Activated T-cell treated with anti-CD3 and anti-CD28 coated beads for 1 hour (primary cell): ENCODE results near the gene SLC49A3.
"Not testable (repeated sequence)": the region's sequence is repeated elsewhere in the genome, so short reads cannot be mapped to it uniquely, and the experiment has no call there.

ENCODE experiments used
- DNase-seq: peaks from one replicate; pipeline ENCODE4 v3.0.0-alpha.2; 2020; ENCODE audit warnings: low read depth

Gene SLC49A3

GRCh38 chr4:702618-703048 lies 13.7 kb upstream of the SLC49A3 start:
- no peak for DNase-seq

- no peak for DNase-seq
Observed at GRCh38 chr4:700587-701264, 11.8 kb upstream of the SLC49A3 start.

- no peak for DNase-seq
Observed at GRCh38 chr4:699816-700580, 11.0 kb upstream of the SLC49A3 start.

GRCh38 chr4:694341-694940 lies 5.5 kb upstream of the SLC49A3 start:
- not testable (repeated sequence) for DNase-seq

GRCh38 chr4:692771-693554 lies 4.0 kb upstream of the SLC49A3 start:
- no peak for DNase-seq

GRCh38 chr4:689723-690122 lies 772 bp upstream of the SLC49A3 start:
- DNase-seq: no peak

GRCh38 chr4:687971-688853 lies 739 bp downstream of the SLC49A3 start:
- no peak for DNase-seq

DNA sequence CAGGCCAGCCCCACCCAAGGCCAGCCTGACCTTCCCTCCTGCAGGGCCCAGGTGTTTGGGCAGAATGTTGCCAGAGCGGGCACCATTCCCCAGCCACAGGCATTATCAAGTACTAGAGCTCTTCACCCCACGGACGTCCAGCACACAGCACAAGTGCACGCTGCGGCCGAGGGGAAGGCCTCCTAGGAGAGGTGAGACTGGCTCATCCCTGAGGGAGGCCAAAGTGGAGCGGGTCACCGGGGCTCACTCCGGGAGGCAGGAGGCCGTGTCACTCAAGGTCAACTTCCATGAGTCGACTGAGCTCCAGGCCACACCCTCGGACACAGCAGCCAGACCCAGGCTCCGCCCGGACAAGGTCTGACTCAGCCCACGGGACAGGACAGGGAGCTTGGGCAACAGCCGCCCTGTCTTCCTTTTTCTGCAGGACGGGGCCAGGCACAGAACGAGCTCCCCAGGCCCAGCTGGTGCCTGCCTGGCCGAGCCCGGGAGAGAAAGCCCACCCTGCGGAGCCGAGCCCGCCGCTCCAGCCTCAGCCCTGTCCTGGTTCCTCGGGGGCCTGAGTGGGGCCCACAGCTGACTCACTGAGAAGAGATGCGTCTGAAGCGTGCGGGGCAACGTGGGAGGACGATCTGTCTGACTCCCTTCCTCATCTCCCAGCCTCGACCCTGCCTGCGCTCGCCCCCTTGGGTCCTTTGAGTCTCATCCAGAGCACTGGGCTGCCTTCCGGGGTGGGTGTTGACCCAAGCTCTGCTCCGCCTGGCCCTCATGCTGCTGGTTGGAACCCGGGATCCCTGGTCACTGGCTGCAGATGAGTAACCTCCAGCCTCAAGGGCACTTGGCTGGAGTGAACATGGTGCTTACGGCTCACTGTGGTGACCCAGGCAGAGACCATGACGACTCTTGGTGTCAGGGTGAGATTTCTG lies 1.6 kb downstream of the SLC49A3 start:
- no peak for DNase-seq

DNA sequence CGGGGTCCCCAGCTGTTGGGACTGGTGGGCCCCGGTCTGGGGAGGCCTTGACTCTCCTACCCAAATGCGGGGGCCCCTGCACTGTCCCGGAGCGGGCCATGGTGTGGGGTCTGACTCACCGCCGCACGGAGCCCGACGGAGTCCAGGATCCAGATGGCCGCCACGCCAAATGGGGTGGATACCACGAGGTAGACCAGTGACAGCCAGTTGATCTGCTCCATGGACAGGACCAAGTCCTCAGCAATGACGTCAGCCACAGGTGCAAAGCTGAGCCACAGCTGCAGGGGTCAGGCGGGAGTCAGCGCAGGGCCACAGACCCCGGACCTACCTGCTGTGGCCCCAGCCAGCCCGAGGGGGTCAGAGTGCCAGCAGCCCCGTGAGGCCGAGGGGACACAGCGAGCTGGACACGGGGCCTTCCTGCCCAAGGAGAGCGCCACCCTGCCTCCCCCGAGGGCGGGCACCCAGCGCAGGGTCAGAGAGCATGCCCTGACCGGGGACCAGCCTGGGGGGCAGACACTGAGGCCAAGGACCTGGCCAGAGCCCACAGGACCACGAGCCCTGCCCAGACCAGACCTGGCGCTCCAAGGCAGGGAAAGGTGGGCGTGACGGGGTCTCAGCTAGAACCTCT lies 2.4 kb downstream of the SLC49A3 start:
- DNase-seq: no peak

- DNase-seq: no peak
Observed at GRCh38 chr4:685679-686412, 3.1 kb downstream of the SLC49A3 start.

GRCh38 chr4:684623-685327 lies 4.2 kb downstream of the SLC49A3 start:
- DNase-seq: no peak

DNA sequence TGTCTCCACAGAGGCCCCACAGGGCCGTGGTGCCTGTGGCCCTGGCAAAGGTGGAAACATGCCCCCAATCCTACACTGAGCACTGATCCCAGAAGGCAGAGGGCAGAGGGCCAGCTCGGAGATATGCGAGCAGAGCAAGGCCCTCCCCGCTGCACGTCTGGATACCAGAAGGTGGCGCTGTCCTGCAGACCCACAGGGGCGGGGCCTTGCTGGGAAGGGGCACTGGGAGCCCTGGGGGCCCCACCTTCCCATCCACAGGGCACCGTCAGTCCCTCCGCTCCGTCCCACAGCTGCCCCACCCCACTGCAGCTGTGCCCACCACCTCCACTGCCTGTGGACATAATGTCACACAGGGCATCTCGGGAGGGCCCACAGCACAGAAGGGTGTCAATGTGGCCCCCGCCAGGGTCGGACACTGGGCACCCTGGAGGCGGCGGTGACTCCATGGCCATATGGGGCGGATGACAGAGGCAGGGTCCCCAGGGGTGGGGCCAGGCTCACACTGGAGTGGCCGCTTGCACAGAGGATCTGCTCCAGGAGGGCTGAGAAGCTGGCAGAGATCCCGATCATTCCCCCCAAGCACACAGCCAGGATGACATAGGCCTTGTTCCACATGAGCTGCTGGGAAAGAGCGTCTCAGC lies 4.8 kb downstream of the SLC49A3 start:
- no peak for DNase-seq

- DNase-seq: no peak
Observed at GRCh38 chr4:683247-683897, 5.6 kb downstream of the SLC49A3 start.

DNA sequence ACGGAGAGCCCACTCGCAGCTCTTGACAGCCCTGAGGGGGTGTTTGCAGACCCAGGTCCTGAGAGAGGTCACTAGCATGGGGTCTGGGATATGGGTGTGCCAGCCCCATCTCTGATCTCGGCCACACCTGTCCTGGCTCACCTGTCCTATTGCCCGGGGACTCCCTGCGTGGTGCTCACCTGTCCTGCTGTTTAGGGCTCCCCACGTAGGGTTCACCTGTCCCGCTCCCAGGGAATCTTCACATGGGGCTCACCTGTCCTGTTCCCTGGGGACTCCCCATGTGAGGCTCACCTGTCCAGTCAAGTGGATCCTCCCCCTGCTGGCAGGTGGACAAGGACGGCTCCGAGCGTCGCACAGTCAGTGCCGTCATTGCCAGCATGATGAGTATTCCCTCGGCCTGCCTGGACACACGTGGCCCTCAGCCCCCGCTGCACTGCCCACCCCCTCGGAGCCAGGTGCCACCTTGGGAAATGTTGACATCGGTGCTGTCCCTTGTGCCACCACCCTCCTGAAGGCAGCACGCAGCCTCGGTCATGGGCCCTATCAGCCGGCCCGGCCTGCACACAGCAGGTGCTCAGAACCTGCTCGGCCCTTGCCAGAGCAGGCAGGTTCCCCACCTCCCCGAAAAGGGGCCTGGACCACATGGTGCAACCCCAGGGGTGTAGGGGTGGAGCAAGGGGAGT lies 6.3 kb downstream of the SLC49A3 start:
- DNase-seq: no peak

DNA sequence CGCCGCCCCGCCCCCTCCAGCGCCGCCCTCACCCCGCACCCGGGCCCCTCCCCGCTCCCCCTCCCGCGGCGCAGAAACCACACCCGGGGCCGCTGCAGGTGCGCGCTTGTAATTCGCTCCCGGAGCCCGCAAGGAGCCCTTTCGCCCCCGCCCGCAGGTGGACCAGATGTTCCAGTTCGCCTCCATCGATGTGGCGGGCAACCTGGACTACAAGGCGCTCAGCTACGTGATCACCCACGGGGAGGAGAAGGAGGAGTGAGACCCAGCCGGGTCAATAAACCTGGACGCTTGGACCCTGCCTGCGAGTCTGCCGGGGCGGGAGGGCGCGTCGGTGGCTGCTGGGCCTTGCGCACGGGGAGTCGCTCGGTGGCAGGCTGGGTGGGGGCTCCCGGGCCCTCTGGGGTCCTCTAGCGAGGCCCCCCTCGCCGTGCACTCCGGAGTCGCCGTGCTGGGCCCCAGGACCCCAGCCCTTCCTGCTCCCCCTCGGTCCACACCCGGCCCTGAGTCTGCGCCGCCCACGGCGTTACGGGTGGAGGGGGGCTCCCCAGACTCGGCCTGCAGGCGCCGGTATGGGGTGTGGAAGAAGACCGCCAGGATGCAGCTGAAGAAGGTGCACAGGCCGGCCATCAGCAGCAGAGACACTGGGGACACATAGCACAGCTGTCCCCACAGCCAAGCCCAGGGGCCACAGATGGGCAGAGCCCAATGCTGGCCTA lies 7.1 kb downstream of the SLC49A3 start:
- no peak for DNase-seq
